NCI-H1694 (cell line): ENCODE data around the gene CSRNP2.
A peak's percentile ranks its signal among the peaks of the same experiment; 100 is the strongest.
"Not testable (repeated sequence)": the region's sequence is repeated elsewhere in the genome, so short reads cannot be mapped to it uniquely, and the experiment has no call there.

ENCODE experiments used
- DNase-seq: peaks from one replicate; lab custom pipeline; 2025; lab: John Stamatoyannopoulos, UW

Gene CSRNP2, protein sequence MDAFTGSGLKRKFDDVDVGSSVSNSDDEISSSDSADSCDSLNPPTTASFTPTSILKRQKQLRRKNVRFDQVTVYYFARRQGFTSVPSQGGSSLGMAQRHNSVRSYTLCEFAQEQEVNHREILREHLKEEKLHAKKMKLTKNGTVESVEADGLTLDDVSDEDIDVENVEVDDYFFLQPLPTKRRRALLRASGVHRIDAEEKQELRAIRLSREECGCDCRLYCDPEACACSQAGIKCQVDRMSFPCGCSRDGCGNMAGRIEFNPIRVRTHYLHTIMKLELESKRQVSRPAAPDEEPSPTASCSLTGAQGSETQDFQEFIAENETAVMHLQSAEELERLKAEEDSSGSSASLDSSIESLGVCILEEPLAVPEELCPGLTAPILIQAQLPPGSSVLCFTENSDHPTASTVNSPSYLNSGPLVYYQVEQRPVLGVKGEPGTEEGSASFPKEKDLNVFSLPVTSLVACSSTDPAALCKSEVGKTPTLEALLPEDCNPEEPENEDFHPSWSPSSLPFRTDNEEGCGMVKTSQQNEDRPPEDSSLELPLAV

DNA sequence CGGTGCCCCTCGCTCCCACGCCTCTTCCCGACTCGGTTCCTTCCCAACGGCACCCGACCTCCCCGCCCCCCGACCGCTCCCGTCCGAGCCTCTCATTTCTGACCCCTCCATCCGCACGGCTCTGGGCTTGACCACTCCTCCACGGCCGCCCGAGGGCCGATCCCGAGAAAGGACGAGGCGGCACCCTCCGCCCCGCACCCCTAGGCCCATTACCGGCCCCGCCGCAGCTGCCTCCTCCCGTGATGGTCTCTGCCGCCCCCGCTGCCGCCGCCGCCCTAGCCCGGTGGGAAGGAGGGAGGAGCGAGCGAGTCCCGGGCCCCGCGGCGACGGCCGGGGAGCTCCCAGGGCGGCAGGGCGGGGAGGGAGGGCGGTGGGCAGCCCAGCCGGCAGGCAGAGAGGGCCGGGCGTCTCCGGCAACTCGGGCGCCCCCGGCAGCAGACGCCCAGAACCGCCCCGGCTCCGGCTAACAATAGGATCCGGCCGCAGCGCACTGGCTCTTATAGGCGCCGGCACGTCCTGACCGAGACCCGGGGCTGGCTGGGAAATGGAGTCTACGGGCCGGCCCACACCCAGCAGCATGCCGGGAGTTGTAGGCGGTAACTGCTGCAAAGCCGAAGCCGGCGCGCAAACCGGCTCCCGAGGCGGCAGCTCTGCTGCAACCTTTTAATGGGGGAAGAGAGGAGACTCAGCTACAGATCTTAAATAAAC lies at the start of gene CSRNP2:
TSS of gene CSRNP2 (minus strand) at position 471 of the 708 bp plus-strand sequence. CDS start 7,035 bp downstream, outside the sequence.
- DNase-seq, result peak; percentile 81

DNA sequence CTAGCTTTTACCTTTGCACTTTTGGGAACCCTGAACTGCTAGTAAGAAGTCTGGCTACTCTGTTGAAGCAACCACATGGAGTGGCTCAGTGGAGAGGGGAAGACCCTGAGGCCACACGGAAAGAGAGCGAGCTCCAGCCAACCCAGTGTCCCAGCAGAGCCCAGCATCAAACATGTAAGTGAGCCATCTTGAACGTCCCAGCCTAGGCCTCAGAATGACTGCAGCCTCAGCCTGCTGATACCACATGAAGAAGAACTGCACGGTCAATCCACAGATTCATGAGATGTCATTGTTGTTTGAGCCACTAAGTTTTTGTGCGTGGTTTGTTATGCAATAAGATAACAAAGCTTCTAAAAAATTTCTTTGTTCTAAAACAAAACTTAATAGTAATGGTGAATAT lies 49.3 kb upstream of the CSRNP2 start:
- DNase-seq, result no peak

DNA sequence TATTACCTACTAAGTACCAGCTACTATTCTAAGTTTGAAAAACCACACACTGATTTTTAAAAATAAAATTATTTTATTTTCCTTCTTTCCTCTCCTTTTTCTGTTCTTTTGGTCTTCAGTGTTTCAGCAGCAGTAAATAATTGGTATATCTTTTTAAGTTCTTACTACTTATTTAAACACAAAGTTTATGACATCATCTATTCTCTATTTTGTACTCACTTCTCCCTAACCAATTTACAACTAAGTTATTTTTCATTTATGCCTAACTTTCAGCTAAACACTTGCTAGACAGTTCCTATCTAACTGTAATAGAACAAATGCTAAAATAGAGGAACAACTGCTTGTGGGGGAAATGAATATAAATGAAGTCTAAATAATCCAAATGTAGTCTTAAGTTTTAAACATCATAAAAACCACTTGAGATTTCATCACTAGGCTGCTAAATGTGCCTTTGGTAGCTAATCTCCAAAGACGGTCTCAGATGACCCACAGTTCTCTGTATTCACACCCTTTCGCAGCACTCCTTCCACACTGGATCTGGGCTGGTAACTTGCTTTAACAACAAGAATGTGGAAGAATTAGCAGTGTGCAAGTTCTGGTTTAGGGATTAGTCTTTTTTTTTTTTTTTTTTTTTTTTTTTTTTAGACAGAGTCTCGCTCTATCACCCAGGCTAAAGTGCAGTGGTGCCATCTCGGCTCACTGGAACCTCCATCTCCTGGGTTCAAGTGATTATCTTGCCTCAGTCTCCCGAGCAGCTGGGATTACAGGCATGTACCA lies 48.5 kb upstream of the CSRNP2 start:
- no peak for DNase-seq

DNA sequence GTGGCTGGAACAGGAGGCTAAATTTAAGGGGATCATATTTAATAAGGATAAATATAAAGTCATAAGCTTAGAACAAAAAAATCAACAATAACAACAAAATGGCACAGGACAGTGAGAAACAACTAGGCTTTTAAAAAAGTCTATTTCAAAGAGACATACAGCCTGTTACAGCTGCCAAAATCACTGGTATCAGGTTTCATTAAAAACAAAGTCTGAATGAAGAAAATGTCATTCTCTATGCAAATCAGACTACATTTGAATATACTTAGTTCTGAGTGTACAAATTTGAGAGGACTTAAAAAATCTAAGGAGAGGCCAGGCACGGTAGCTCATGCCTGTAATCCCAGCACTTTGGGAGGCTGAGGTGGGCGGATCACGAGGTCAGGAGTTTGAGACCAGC lies 45.5 kb upstream of the CSRNP2 start:
- DNase-seq, result no peak

DNA sequence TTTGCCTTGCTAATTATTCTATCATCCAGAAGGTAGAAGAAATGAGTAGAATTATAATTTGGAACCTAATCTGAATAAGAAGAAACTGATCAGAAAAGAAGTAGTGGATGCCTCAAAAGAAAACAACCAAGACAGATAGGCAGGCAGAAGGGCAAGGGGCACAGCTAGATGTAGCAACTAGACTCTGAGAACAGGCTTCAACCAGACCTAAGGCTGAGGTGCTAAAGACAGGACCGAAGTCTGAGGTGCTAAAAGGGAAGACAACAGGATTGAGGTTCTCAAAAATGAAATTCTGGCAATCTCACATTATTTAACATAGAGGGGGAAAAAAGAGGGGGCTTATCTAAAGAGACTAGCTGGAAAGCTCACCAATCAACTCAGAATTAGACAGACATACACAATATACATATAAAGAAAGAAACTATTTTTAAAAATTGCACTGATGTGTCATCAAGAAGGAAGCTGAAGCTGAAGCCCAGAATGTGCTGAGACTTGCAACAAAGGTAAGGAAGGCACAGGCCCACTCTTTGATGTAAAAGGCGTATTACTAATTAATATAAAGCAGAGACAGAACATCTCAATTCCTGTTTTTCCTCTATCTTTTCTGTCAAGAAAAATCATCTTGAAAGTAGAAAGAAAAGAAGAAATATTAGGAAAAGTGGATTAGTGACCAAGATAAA lies 43.8 kb upstream of the CSRNP2 start:
- no peak for DNase-seq

DNA sequence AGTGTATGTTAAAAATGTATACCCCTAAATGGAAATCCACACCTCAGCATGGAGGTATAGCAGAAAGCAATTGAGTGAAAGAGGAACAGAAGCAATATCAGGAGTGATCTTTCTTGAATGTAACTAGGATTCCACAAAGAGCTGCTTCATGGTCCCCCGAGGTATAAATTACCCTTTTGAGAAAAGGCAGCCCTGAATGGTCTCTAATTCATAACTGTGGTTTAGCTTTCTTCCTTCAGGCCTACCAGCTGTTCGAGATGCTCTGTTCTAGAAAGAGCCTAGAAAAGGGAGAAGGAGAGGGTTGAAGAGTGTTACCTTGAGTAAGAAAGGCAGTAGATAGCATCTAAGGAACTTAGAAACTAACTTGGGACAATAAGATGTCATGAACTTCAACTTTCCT lies 42.9 kb upstream of the CSRNP2 start:
- DNase-seq, result no peak

DNA sequence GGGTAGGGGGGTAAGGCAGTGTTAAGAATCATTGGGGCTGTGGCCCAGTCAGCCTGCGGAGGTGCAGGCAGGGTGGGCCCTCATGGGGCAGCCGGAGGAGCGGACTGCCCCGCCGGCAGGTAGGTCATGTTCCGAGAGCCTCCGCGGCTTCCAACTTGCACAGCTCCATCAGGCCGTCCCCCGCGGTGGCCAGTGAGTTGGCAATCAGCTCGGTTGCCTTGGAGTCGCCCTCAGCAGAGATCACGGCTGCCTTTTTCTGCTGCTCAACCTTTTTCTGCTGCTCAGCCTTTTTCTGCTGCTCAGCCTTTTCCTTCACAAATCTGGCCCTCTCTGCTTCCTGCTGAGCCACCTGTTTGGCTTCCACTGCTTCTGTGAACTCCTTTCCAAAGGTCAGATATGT lies 41.1 kb upstream of the CSRNP2 start:
- DNase-seq, result no peak

DNA sequence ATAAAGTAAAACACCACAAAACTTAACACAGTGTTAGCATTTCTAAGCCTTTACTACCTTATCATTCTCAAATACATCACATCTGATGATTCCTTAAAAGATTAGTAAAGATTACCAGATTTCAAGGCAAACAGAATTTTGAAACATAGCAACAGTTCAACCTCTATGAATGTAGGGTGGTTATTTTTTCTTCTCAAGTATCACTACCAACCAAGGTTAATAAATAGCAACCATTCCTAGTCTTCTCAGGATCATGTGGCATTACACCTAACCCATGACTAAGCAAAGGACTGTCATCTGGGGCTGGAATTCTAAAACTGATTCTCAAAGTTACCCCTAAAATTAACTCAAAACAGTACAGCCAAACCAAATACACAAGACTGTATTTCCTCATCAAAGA lies 39.4 kb upstream of the CSRNP2 start:
- no peak for DNase-seq

DNA sequence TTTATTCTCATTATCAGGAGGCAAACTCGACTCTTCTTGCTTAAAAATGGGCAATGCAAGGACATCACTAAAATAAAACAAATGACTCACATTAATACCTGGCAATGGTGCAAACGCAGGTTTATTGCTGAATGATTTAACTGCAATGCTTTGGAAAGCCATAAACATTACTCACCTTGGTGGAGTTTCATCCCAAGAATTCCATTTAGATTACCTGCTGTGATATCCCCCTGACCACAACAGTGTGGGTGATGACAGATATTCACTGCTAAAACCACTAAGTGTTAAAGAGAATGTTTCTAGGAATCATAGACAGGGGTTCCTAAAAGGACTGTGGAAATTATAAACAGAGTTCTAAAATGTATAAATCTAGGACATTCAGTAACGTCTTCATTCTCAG lies 35.3 kb upstream of the CSRNP2 start:
- no peak for DNase-seq

DNA sequence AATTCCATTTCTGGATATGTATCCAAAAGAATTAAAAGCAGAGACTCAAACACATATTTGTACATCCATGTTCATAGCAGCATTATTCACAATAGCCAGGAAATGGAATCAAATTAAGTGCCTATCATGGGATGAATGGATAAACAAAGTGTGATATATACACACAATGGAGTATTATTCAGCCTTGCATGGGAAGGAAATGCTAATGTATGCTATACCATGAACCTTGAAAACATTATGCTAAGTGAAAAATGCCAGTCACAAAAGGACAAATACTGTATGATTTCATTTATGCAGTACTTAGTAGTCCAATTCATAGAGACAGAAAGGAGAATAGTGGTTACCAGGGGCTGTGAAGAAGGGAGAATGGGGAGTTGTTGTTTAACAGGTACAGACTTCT lies 32.1 kb upstream of the CSRNP2 start:
- DNase-seq, result no peak

DNA sequence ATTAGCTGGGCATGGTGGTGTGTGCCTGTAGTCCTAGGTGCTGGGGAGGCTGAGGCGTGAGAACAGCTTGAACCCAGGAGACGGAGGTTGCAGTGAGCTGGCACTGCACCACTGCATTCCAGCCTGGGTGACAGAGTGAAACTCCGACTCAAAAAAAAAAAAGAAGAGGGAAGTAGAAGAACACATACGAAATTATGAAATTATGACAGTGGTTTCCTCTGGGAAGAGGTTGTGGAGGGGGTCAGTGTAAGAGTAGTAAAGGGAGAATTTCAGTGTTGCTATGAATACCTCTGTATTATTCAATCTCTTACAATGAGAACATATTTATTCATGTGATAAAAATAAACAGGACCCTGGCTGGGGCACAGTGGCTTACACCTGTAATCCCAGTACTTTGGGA lies 24.7 kb upstream of the CSRNP2 start:
- DNase-seq, result no peak

DNA sequence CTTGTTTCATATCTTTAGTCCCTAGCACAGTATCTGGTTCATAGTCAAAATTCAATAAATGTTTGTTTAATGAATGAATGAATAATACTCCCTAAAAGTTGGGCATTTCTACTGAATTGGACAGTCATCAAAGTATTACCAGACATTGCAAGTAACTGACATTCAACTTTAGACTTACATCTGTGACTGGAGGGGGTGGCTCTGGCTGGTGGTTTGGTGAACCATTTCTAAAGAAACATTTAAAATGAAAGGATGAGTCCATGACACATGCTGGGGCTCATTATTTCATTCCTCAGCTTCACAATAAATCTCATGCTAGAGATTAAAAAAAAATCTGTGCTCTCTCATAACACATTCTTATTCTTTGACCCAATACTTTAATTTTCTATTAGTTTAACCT lies 20.6 kb upstream of the CSRNP2 start:
- DNase-seq, result no peak

DNA sequence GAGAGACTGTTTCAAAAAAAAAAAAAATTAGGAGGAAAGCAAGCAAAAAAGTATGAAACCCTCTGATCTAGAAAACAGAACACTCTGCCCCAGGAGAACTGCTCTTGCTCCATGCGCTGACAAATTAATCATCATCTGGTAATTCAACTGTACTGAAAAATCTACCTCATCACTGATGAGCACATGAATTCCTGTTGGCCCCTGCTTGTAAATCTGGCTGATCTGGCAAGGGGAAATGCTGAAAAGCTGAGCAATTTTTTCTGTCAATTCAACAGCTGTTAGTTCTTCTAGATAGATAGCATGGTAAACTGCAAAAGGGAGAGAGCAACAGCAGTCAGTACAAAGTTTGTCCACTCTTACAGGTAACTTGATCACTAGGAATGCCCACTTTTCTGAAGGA lies 15.2 kb upstream of the CSRNP2 start:
- DNase-seq, result no peak

DNA sequence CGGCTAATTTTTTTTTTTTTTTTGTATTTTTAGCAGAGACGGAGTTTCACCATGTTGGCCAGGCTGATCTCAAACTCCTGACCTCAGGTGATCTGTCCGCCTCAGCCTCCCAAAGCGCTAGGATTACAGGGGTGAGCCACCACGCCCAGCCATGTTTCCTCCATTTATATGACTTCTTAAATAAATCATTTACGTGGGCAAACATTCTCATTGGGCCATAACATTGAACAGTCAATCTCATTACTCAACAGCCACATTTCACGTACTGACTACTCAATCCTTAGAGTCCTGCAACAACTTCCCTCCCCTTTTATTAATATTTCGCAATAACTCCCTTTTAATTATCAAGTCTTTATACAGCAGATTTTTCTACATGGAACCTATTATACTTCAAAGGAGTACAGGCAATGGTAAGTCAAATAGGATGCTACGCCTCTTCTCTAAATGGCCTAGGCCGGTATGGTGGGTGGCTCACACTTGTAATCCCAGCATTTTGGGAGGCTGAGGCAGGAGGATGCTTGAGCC lies 7.4 kb upstream of the CSRNP2 start:
- no peak for DNase-seq

DNA sequence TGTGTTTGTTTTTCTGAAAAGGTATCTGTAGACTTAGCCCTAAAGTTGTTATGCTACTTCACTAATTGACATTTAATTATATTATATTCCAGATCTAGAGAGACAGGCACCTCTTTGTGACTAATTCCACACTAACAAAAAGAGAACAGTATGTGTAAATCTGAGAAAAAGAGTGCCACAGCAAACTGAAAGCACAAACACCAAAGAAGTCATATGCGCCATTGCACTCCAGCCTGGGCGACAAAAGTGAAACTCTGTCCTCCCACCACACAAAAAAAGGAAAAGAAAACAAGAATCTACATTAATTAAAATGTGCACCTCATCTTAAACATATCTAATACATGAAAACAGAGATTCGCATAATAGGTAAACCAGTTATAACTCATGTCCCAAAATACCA lies 4.4 kb upstream of the CSRNP2 start:
- DNase-seq, result no peak

DNA sequence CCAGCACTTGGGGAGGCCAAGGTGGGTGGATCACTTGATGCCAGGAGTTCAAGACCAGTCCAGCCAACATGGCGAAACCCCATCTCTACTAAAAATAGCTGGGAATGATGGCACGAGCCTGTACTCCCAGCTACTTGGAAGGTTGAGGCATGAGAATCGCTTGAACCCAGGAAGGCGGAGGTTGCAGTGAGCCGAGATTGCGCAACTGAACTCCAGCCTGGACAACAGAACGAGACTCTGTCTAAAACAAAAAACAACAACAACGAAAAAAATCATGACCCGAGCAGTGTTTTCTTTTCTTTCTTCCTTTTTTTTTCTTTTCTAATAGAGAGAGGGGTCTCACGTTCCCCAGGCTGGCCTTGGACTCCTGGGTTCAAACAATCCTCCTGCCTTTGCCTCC lies 3.5 kb upstream of the CSRNP2 start:
- DNase-seq, result no peak

DNA sequence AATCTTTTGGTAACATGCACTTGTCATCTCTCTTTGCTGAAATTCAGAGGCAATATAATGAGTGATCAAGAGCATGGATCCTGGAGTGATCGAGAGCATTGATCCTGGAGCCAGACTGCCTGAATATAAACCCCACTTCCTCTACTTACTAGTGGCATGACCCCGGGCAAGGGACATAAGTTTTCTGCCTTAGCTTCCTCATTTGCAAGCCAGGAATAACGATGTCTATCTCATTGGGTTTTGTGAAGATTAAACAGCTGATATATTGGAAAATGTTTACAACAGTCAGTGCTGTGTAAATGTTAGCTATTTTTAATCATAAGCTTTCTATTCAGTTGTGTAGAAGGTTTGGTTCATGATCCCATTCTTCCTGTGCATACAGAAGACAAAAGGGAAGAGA lies 2.4 kb upstream of the CSRNP2 start:
- no peak for DNase-seq

DNA sequence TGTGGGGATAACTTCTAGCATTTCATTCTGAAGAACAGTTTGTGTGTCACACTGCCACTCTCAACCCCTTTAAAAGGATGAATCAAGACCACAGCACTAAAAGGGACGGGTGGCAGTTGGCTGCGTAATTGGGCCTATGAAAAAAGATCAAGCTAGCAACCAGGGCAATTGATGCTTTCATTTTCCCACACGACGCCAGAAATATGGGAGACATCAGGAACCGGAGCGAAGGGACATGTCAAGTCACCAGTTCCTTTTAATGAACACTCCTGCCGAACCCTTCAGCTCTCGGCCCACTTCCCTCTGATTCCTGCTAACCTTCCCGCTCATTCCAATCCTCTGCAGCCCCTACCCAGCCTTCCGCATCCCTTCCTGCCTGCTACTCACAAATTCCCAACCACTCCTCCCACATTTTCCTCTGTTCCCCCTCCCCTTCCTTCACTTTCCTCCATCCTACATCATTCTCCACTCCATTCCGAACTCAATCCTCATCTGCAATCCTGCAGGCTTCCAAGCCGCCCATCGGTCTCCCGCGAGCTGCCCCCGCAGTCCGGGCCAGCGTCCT lies 753 bp downstream of the CSRNP2 start:
- DNase-seq, result peak; percentile 10

DNA sequence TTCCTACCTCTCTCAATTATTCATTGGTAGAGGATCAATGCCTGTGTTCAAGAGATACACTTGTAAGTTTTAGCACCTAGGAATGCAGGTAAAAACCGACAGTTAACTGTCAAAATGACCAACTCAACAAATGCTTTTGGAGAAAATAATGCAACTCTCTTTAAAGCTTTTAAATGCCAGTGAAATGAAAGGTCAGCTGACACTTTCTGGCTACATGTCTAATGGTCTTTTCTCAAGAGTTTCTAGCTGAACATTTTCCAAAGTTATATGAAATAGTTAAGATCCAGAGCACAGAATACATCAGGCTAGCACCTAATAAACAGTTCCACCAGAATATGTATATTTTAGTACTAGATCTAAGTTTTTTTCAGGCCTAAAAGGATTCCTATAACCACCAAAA lies 2.0 kb downstream of the CSRNP2 start:
- no peak for DNase-seq

DNA sequence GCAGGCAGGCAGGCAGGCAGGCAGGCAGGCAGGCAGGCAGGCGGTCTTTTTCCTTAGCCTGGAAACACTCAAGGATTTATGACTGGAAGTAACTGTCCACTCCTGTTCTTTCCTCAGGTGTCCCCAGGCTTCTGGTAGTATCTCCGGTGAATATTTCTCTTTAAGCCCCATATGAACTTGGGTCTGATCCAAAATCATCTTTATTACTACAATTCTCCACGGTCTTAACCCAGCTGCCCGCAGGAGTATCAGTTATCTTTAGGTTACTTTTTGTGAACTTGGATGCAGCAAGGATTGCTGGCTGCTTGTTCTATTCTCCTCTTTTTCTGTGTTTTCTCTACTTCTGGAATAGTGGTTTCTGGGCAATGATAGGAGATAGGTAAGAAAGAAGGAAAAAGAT lies 3.3 kb downstream of the CSRNP2 start:
- DNase-seq, result no peak

DNA sequence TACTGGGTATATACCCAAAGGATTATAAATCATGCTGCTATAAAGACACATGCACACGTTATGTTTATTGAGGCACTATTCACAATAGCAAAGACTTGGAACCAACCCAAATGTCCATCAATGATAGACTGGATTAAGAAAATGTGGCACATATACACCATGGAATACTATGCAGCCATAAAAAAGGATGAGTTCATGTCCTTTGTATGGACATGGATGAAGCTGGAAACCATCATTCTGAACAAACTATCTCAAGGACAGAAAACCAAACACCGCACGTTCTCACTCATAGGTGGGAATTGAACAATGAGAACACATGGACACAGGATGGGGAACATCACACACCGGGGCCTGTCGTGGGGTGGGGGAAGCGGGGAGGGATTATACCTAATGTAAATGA lies 4.5 kb downstream of the CSRNP2 start:
- DNase-seq, result not testable (repeated sequence)
